ENCODE results near the gene PGAP2. TPM values are rescaled to one million over a fixed set of nuclear protein-coding genes. Genes with fewer than 3 reads are reported as not detected.

PGAP2 gene
- total RNA-seq, 2 experiments from 2014 or later, result 23.8 to 25.7 TPM

- Mint-ChIP-seq H3K9me3 (ENCODE audit: insufficient read depth) (no peaks in the 10 kb centered on the region), H3K27ac (peak overlapping the region; percentile 84), H3K4me1 (ENCODE audit: low read depth) (peaks cover 78% of the 10 kb centered on the region), H3K4me3 (no peak overlapping the region), H3K27me3 (ENCODE audit: low read depth) (no peaks in the 10 kb centered on the region), H3K36me3 (ENCODE audit: low read depth) (peaks cover 78% of the 10 kb centered on the region)
- ATAC-seq (no peak), DNase-seq (no peak)
- ChIA-PET CTCF (interaction anchor here (0.6 to 19.3 kb wide), 4 partner anchors 8 to 239 kb away, joined by 3 to 458 read pairs (median 11); partner anchors contain the start of gene STIM1), POLR2A (interaction anchor here (1.3 to 4.4 kb wide), 2 partner anchors 8 to 21 kb away, joined by 3 to 20 read pairs; partner anchors contain the start of gene STIM1)
Measured at GRCh38 chr11:3833449-3833848, 25.1 kb downstream of the PGAP2 start.

DNA sequence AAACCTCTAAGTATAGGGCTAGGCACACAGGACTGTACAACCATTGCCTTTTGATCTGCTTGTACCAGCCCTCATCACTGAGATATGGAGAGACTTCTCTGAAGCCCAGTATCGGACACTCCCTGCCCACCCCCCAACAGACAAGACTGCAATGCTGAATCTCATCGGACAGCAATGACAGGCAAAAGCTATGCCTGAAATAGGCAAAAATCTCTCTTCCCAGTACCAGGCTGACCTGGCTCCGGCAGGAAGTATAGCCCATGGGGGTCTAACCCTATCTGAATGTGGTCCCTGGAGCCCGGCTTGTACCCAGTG, 25.9 kb downstream of the PGAP2 start:
- no peak for ATAC-seq
- Mint-ChIP-seq H3K4me3 (peak overlapping the region; percentile 61), H3K4me1 (ENCODE audit: low read depth) (peaks cover 85% of the 10 kb centered on the region), H3K27me3 (ENCODE audit: low read depth) (no peaks in the 10 kb centered on the region), H3K27ac (peak overlapping the region; percentile 84), H3K36me3 (ENCODE audit: low read depth) (peaks cover 85% of the 10 kb centered on the region), H3K9me3 (ENCODE audit: insufficient read depth) (no peaks in the 10 kb centered on the region)
- CTCF ChIA-PET, result interaction anchor here (3.2 to 19.3 kb wide), 2 partner anchors 20 to 238 kb away, joined by 17 to 458 read pairs; partner anchors contain the start of gene STIM1
- no peak for DNase-seq
- POLR2A ChIA-PET, result interaction anchor here (1.3 to 4.4 kb wide), 2 partner anchors 9 to 20 kb away, joined by 3 to 20 read pairs; partner anchors contain the start of gene STIM1

- H3K27ac Mint-ChIP-seq, result peak overlapping the region; percentile 84
- DNase-seq, result no peak
- no peaks in the 10 kb centered on the region for H3K27me3 Mint-ChIP-seq (ENCODE audit: low read depth)
- H3K36me3 Mint-ChIP-seq (ENCODE audit: low read depth), result peaks cover 86% of the 10 kb centered on the region
- peaks cover 86% of the 10 kb centered on the region for H3K4me1 Mint-ChIP-seq (ENCODE audit: low read depth)
- ChIA-PET CTCF (interaction anchor here (1.0 to 19.3 kb wide), 8 partner anchors 8 to 238 kb away, joined by 3 to 458 read pairs (median 16); partner anchors contain the start of genes PGAP2 and STIM1), POLR2A (interaction anchor here (1.0 to 8.2 kb wide), 3 partner anchors 19 to 226 kb away, joined by 3 to 234 read pairs (median 20); partner anchors contain the start of gene STIM1)
- peak overlapping the region; percentile 61 for H3K4me3 Mint-ChIP-seq
- ATAC-seq, result no peak
- H3K9me3 Mint-ChIP-seq (ENCODE audit: insufficient read depth), result no peaks in the 10 kb centered on the region
Measured at GRCh38 chr11:3834664-3835461, 26.5 kb downstream of the PGAP2 start.

- DNase-seq (no peak), ATAC-seq (no peak)
- peaks cover 84% of the 10 kb centered on the region for H3K36me3 Mint-ChIP-seq (ENCODE audit: low read depth)
- H3K4me1 Mint-ChIP-seq (ENCODE audit: low read depth), result peaks cover 82% of the 10 kb centered on the region
- H3K27ac Mint-ChIP-seq, result peak overlapping the region; percentile 84
- POLR2A ChIA-PET, result interaction anchor here (1.0 to 8.2 kb wide), 2 partner anchors 20 to 225 kb away, joined by 3 to 234 read pairs; partner anchors contain the start of gene STIM1
- H3K9me3 Mint-ChIP-seq (ENCODE audit: insufficient read depth), result no peaks in the 10 kb centered on the region
- CTCF ChIA-PET, result interaction anchor here (1.0 to 19.3 kb wide), 7 partner anchors 9 to 237 kb away, joined by 3 to 458 read pairs (median 15); partner anchors contain the start of genes PGAP2 and STIM1
- no peaks in the 10 kb centered on the region for H3K27me3 Mint-ChIP-seq (ENCODE audit: low read depth)
- H3K4me3 Mint-ChIP-seq, result peak overlapping the region; percentile 92
Measured at GRCh38 chr11:3835751-3836150, 27.4 kb downstream of the PGAP2 start.

DNA sequence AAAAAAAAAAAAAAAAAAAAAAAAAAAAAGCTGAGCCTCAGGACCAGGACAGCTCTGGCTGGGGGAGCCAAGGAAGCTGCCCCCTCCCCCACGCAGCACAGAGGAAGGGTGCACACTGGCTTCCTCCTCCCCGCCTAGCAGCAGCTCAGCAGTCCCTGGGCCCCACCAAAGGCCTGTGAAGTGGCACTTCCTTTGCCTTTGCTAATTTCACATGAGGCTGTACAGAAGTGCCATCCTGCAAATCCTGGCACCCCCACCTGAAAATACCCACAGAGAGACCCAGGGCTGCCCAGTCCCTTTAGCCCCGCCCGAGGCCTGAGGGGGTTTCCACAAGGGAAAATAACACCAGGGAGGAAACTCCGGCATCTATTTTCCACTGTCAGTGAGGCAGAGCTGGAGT, 28.5 kb downstream of the PGAP2 start:
- peak; percentile 5 for ATAC-seq
- Mint-ChIP-seq H3K27ac (peak overlapping the region; percentile 90), H3K27me3 (ENCODE audit: low read depth) (no peaks in the 10 kb centered on the region), H3K4me3 (peak overlapping the region; percentile 92), H3K36me3 (ENCODE audit: low read depth) (peaks cover 72% of the 10 kb centered on the region), H3K9me3 (ENCODE audit: insufficient read depth) (no peaks in the 10 kb centered on the region), H3K4me1 (ENCODE audit: low read depth) (peaks cover 75% of the 10 kb centered on the region)
- CTCF ChIA-PET, result interaction anchor here (1.0 to 19.3 kb wide), 9 partner anchors 12 to 259 kb away, joined by 3 to 458 read pairs (median 7); partner anchors contain the start of genes PGAP2 and STIM1
- POLR2A ChIA-PET, result interaction anchor here (8.2 kb wide), 1 partner anchor 18 kb away, joined by 234 read pairs; the partner anchor contains the start of gene STIM1
- DNase-seq, result peak; percentile 75

GRCh38 chr11:3837793-3838192, 29.4 kb downstream of the PGAP2 start:
- Mint-ChIP-seq H3K27ac (peak overlapping the region; percentile 92), H3K27me3 (ENCODE audit: low read depth) (no peaks in the 10 kb centered on the region), H3K4me3 (peak overlapping the region; percentile 92), H3K36me3 (ENCODE audit: low read depth) (peaks cover 67% of the 10 kb centered on the region), H3K9me3 (ENCODE audit: insufficient read depth) (no peaks in the 10 kb centered on the region), H3K4me1 (ENCODE audit: low read depth) (peaks cover 70% of the 10 kb centered on the region)
- no peak for ATAC-seq
- CTCF ChIA-PET, result interaction anchor here (1.0 to 19.3 kb wide), 7 partner anchors 13 to 235 kb away, joined by 3 to 458 read pairs (median 20); partner anchors contain the start of genes PGAP2 and STIM1
- no peak for DNase-seq
- POLR2A ChIA-PET, result interaction anchor here (4.5 to 8.2 kb wide), 2 partner anchors 12 to 18 kb away, joined by 18 to 234 read pairs; partner anchors contain the start of gene STIM1

- CTCF ChIA-PET, result interaction anchor here (0.6 to 19.3 kb wide), 13 partner anchors 10 to 351 kb away, joined by 3 to 458 read pairs (median 4); partner anchors contain the start of genes PGAP2 and STIM1
Measured at GRCh38 chr11:3838504-3838903, 30.1 kb downstream of the PGAP2 start.

GRCh38 chr11:3840004-3840869, 31.9 kb downstream of the PGAP2 start:
- DNase-seq, result peak; percentile 51
- peaks cover 55% of the 10 kb centered on the region for H3K4me1 Mint-ChIP-seq (ENCODE audit: low read depth)
- peak; percentile 5 for ATAC-seq
- ChIA-PET CTCF (interaction anchor here (0.7 to 19.3 kb wide), 14 partner anchors 9 to 232 kb away, joined by 3 to 458 read pairs (median 8); partner anchors contain the start of genes NUP98, PGAP2 and STIM1), POLR2A (interaction anchor here (0.5 to 8.2 kb wide), 22 partner anchors 9 to 262 kb away, joined by 3 to 234 read pairs (median 5); partner anchors contain the start of genes PGAP2 and STIM1)
- H3K27me3 Mint-ChIP-seq (ENCODE audit: low read depth), result no peaks in the 10 kb centered on the region
- H3K9me3 Mint-ChIP-seq (ENCODE audit: insufficient read depth), result no peaks in the 10 kb centered on the region
- peak overlapping the region; percentile 92 for H3K27ac Mint-ChIP-seq
- H3K4me3 Mint-ChIP-seq, result peak overlapping the region; percentile 92
- H3K36me3 Mint-ChIP-seq (ENCODE audit: low read depth), result peaks cover 44% of the 10 kb centered on the region

More at GRCh38 chr11:3838504-3838903, 30.1 kb downstream of the PGAP2 start:
- H3K36me3 Mint-ChIP-seq (ENCODE audit: low read depth), result peaks cover 61% of the 10 kb centered on the region
- peaks cover 67% of the 10 kb centered on the region for H3K4me1 Mint-ChIP-seq (ENCODE audit: low read depth)
- POLR2A ChIA-PET, result interaction anchor here (0.6 to 8.2 kb wide), 6 partner anchors 13 to 257 kb away, joined by 3 to 234 read pairs (median 4); partner anchors contain the start of gene STIM1
- no peaks in the 10 kb centered on the region for H3K9me3 Mint-ChIP-seq (ENCODE audit: insufficient read depth)
- H3K4me3 Mint-ChIP-seq, result peak overlapping the region; percentile 92
- no peak for DNase-seq
- no peaks in the 10 kb centered on the region for H3K27me3 Mint-ChIP-seq (ENCODE audit: low read depth)
- H3K27ac Mint-ChIP-seq, result peak overlapping the region; percentile 92
- no peak for ATAC-seq

DNA sequence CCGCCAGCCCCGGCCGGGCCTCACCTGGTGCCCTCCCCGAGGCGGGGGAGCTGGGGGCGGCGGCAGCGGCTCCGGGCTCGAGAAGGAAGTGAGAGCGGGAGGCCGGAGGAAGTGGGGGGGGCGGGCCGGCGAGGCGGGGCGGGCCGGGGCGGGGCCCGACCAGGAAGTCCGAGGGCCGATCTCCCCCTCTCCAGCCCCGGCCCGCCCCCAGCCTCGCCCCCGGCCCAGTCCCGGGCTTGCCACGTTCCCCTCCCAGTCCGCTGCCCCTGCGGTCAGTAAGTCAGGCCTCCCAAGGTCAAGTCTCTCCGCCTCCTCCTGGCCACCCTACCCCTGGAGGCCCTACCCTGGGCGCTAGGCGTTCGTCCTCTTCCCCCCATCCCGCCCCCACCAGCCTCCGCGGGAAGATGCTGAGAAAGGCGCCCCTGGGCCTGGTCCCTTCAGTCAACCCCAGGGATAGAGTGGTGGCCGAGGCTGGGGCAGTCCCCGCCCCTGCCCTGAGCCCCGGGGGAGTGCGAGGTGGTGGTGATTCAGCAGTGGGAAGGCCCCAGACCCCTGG, 32.6 kb downstream of the PGAP2 start, which contains the start of gene RHOG:
Gene RHOG (minus strand): TSS at position 90 of the 556 bp plus-strand sequence. CDS start 12,821 bp downstream, outside the sequence.
- peaks cover 54% of the 10 kb centered on the region for H3K4me1 Mint-ChIP-seq (ENCODE audit: low read depth)
- ChIA-PET POLR2A (interaction anchor here (0.7 to 8.2 kb wide), 23 partner anchors 10 to 254 kb away, joined by 3 to 234 read pairs (median 5); partner anchors contain the start of genes NUP98, PGAP2 and STIM1), CTCF (interaction anchor here (0.8 to 19.3 kb wide), 33 partner anchors 10 to 254 kb away, joined by 3 to 458 read pairs (median 5); partner anchors contain the start of genes NUP98, PGAP2, RRM1 and STIM1)
- peak within 1 kb of the TSS; percentile 99 for H3K27ac Mint-ChIP-seq
- DNase-seq, result no peak
- H3K4me3 Mint-ChIP-seq, result peak within 1 kb of the TSS; percentile 92
- no peaks in the 10 kb centered on the region for H3K27me3 Mint-ChIP-seq (ENCODE audit: low read depth)
- peak; percentile 67 for ATAC-seq
- H3K36me3 Mint-ChIP-seq (ENCODE audit: low read depth), result peaks cover 36% of the 10 kb centered on the region
- no peaks in the 10 kb centered on the region for H3K9me3 Mint-ChIP-seq (ENCODE audit: insufficient read depth)
